ENCODE measurements around the gene PHACTR3.

PHACTR3 gene

DNA sequence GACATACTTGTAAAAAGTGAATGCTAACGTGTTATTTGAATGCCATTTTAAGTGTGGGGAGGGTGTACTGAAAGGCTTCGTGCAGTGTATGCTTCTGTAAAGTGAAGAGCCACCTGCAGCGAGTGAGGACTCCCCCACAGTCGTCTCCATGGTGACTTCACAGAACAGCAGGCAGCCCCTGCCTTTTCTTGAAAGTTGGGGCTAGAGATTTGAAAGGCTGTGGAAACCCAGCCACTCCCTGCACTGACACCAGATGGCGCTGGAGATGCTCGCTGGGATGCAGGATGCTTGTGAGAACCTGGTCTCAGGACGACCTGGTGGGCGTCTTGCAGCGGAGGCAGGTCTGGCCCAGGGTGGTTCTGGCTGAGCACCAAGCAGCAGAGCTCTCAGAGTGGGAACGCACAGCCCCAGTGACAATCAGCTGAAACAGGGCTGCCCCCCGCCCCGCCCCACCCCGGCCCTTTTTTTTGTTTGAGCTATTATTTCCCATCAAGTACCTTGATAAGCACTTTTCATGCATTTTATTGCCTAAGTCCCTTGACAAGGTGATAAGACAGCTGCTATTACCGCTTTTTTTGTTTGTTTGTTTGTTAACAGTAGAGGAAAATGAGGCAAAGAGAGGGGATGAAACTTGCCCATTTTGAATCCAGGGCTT is 178.8 kb downstream of the PHACTR3 start:
- DNase-seq, result peak; percentile 77

DNA sequence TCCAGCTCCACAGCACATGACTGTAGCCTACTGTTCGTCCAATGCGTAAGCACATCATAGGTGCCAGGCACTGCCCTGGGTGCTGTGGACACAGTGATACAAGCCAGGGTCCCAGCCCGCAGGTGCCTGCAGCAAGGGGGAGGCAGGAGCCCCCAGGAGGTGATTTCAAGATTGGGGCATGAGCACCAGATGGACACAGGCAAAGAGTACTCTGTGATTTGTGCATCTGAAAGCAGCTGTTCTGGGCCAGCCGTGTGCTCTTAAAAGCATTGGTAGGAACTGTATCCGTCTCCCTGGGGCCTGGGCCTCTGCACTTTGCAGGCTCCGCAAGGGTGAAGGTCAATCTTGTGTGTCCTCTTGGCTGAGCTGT is 179.3 kb downstream of the PHACTR3 start:
- DNase-seq, result no peak

DNA sequence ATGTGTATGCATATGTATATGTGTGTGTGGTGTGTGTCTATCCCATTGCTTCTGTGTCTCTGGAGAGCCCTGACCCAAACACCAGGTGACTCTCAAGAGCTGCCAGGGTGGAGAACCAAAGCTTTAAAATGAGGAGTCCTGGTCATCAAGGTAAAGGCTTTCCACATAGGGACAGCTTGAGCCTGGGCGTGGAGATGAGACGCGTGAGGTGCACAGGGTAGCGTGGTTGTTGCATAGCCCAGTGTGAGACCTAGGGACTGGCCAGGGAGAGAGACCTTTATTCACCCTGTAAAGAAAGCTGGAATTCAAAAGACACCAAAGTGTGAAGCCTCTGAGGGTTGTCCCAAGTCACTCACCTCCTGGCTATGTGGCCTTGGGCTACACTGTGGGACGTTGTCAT is 180.0 kb downstream of the PHACTR3 start:
- no peak for DNase-seq

DNA sequence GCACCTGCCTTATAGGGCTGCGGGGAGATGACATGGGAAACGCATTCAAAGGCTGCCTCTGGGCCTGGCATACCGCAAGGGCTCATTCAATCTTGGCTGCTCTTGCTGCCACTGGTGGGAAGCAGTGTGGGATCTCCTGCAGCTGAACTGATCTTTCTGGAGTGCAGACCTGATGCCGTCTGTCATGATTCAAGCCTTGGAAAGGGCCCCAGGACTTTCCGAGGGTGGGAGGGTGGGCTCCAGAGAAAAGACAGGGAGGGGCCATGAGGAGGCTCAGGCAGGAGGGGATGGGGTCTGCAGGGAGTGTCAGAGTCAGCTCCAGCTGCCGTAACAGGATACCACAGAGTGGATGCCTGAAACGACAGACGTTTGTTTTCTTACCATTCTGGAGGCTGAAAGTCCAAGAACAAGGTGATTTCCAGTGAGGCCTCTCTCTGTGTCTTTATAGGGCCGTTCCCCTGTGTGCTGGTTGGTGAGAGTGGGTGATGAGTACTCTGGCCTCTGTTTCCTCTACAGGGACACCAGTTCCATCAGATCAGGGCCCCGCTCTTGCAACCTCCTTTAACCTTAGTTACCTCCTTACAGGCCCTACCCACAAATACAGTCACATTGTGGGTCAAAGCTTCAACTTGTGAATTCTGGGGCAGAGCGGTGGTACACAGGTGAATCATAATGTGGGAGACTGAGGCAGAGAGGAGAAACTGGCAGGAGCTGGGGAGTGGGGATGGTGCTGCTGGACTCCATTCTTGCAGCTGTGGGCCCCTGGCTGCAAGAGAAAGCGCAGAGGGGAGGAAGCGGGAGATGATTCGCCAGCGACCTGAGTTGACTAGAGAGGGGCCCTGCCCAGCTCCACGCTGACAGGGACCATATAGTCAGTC is 180.7 kb downstream of the PHACTR3 start:
- no peak for DNase-seq

DNA sequence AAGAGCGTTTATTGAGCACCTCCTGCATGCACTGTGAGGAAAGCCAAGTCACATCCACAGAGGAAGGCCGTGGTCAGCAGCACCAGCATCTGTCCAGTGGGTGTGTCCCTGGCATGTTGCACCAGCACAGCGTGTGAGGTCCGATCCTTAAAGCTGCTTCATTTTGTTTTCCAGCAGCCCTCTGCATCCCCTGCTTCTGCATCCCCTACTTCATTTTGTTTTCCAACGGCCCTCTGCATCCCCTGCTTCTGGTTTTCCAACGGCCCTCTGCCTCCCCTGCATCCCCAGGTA is 181.3 kb downstream of the PHACTR3 start:
- no peak for DNase-seq

DNA sequence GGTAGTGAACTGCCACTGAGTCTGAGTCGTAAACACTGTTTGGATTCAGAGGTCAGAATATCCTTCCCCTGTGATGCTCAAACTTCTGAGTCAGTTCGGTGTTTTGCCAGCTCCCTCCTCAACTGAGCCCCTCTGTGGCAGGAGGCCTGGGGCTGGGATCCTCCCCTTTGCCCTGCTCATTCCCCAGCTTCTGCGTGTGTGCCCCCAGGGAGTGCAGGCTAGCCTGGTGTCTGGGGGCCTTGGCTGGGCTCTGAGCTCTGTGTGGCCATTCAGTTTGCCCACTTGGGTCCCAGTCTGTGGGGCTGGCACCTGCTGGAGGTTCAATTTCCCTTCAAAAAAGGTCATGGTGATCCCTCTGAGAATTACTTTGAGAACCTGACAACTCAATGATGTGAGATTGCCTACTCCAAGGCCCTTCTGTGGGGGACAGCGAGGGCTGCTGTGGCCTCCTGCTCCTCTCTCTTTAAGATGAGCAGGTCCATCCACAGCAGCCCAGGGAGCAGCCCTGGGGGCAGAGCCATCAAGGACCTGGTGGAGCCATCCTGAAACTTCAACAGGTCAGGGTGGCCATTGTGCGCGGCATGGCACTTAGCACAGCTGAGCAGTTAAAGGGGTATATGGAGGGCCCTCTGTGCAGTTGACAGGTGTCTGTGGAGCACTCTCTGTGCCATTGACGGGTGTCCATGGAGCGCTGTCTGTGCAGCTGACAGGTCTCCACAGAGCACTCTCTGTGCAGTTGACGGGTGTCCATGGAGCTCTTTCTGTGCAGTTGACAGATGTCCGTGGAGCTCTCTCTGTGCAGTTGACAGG is 181.9 kb downstream of the PHACTR3 start:
- DNase-seq, result no peak

DNA sequence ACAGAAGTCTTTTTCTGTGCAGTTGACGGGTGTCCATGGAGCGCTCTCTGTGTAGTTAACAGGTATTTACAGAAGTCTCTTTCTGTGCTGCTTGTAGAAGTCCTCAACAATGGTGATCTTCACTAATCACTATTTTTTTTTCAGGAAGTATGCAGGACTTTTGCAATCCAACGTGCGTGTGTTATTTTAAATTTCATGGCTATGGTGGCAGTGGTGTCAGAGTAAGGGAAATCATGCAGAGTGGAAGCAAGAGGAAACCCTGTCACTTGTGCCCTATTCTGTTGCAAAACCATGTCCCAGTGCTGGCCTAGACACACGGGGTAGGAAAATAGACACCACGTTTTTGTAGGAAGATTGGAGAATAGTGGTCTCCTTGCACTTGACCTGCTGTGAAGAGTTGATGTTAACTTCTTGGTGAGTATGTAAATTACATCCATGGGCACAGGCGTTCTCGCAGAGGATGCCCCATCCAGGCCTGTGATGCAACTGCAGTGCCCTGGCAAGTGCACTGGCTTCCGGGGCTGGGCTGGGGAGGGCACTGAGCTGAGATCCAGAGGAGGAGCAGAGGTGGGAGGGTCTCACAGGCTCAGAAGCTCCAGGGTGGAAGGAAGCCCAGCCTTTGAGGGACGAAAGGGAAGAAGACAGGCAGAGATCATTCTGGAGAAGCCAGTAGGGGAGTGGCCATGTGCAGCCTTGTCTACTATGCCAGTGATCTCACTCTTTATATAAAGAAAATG is 182.6 kb downstream of the PHACTR3 start:
- no peak for DNase-seq

DNA sequence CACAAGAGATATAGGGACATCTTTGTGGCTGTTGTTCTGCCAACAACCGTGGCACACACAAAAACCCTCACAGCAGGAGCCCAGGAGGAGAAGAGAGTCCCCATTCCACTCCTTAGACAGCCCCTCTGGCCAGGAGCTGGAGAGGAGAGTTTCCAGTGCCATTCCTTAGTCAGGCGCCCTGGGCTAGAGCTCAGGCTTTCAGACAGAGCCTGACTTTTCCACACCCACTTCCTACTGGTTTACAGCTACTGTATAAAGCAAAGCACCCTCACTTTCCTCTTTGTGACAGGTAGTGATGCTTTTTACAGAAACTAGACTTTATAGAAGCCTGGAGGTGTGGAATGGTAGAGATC is 183.2 kb downstream of the PHACTR3 start:
- DNase-seq, result no peak

DNA sequence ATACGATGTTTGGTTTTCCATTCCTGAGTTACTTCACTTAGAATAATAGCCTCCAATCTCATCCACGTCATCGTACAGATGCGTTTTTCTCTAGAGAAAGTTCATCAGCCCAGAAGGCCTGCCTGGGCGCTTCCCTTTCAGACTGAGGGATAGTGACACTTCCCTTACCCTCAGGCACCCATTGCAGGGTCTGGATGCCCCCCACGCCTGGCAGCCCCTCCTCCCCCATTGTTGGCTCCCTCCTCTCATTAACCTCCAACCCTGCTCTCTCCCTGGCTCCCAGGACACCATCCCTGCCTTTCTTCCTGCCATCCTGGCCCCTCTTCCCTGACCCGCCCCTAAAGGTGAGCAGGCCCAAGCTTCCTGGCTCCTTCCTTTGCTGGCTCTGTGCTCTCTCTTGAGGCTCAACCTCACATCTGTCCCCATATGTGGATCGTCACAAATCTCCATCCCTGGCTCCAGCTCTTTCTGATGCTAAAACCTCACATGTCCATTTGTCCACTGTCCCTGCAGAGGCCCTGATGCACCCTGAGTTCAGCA is 183.9 kb downstream of the PHACTR3 start:
- no peak for DNase-seq

DNA sequence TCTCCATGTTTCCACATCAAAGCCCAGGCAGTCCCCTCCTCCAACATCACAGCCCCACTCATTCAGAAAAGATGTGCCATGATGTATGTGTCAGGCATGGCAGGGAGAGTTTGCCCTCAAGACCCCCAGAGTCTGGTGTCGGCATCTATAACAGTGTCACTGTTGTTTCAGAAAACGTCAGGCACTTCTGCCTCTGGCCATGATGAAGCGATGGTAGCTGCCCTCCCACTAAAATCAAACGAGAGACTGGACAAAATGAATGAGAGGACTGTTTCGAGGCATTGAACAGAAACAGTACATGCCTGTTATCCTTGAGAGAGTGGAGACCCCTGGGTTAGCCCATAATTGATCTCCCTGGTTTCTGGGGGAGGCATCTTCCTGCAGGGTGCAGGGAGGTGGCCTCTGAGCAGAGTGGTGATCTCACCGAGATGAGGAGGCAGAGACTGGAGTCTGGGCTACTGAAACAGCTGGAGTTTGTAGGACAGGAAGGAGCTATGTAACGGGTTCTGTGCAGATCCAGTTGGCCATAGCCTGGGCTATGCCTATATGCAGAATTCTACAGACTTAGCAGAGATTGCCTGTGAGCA is 184.6 kb downstream of the PHACTR3 start:
- no peak for DNase-seq

DNA sequence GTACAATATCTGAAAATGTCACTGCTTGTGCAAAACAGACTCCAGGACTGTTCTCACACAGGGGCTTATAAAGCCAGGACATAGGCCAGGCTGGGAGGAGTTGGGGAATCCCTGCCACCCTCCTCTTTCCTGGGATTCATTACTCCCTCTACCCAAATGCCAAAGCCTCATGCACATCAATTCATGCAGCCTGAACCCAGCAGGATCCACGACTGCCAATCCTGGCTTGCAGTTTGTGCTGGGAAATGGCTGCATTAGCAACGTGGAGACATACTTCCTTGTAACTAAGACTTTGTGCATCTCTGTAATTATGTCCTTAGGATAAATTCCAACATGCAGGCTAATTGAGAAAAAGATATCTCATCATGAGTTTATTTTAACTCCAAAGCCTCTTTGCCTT is 185.3 kb downstream of the PHACTR3 start:
- no peak for DNase-seq

DNA sequence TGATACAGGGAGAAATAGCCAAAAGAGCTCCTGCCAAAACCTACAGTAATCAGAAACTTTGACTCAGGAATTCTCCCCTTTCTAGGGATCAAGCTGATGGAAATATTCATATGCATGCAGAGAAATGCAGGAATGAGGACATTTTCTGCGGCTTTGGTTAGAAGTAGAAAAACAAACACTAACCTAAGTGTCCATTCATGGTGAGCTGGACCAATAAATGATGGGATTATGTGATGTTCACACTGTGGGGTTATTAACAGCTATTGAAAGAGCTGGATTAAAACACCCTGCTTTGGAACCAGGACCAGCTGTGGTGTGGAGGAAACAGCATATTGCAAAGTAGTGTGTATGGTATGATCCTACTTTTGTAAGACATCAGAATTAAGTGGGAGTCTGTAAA is 186.0 kb downstream of the PHACTR3 start:
- no peak for DNase-seq

DNA sequence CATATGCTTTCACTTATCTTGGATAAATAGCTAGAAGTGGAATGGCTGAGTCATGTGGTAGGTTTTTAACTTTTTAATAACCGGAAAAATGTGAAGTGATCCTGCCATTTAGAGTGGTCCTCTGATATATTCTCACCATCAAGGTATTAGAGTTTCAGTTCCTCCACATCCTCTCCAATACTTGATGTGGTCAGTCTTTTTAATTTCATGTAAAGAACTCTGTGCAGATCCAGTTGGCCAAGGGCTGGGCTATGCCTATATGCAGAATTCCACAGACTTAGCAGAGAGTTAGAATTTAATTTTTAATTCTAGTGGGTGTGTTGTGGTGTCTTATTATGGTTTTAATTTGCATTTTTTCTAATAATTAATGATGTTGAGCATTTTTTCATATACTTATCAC is 188.0 kb downstream of the PHACTR3 start:
- DNase-seq, result no peak

DNA sequence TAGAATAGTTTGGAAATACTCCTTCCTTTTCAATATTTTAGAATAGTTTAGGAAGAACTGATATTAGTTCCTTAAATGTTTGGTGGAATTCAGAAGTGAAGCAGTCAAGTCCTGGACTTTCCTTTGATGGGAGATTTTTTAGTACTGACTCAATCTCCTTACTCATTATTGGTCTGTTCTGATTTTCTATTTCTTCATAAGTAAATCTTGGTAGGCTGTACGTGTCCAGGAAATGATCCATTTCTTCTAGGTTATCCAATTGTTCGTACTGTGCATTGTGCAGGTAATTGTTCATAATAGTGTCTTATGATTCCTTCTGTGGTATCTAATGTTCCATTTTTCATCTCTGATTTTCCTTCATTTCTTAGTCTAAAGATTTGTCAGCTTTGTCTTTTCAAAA is 190.2 kb downstream of the PHACTR3 start:
- no peak for DNase-seq

DNA sequence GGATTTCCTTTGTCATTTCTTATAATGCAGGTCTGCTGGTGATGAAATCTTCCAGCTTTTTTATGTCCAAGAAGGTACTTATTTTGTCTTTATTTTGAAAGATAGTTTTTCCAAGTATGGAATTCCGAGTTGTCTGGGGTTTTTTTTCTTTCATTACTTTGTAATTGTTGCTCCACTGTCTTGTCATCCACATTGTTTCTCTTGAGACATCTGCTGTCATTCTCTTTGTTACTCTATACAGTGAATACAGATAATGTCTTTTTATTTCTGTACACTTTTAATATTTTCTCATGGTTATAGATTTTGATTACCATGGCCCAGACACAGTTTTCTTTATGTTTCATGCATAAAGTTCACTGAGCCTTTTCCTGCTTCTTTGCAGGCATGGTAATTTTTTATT is 196.0 kb downstream of the PHACTR3 start:
- no peak for DNase-seq

DNA sequence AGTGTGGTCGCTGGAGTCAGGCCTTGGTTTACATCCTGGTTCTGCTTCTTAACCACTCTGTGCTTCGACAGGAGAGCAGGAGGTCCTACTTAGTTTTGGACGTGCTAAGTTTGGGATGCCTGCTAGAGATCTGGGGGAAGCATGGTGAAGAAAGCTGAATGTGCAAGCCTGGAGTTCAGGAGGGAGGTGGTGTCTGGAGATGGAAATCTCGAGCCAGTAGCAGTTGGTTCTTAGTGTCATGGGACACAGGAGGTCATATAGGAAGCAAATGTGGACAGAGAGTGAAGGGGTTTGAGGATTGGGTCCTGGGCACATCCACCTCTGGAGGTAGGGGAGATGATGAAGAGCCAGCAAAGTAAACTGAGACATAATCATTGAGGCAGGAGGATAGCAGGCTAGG is 197.7 kb downstream of the PHACTR3 start:
- DNase-seq, result no peak

DNA sequence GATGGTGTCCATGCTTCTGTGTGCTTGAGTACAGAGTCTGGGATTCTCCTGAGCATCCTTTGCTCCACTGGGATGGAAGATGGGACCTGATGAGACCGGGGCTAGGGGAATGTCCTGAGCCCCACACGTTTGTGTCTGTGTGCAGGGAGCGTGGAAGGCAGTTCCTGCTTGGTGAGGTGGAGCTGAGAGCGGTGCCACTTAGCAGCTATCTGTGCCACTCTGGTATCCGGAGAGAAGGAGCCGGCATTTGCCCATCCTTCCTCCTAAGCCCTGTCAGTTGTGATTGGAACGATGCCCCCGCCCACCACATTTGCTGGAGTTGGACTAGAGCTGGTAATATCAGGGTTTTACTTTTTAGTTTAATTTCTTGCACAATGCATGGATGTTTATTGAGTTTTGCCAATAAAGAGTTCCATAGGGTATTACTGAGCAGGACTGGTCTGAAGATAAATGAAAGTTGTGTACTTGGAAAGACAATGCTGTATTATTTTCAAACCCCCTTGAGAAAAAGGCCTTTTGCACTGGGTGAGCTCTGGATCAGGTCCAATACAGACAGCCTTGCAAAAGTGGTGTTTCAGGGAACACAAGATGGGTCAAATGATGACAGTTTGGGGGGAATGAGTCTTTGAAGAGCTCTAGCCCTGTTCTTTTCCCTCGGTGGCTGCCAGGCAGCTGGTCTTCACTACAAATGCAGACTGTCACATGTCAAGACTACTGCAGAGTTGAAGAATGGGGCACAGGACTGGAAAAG is 198.3 kb downstream of the PHACTR3 start:
- no peak for DNase-seq

DNA sequence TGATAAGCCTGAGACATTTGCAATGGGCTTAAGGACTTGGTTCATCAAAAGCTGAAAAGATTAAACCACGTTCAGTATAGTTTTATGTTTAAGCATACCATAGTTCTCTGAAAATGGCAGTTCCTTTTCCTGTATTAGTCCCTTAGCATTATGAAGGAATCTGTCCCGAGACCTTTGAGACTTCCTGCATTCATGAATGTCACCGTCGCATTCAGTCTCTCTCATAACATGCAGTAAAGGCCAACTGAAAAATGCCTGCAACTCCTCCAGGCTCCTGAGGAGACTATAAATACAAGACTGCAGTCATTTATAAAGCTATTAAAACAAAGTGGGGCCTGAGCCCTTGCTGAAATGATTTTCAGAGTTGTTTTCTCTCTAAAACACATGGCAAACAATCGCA is 200.0 kb downstream of the PHACTR3 start:
- no peak for DNase-seq

DNA sequence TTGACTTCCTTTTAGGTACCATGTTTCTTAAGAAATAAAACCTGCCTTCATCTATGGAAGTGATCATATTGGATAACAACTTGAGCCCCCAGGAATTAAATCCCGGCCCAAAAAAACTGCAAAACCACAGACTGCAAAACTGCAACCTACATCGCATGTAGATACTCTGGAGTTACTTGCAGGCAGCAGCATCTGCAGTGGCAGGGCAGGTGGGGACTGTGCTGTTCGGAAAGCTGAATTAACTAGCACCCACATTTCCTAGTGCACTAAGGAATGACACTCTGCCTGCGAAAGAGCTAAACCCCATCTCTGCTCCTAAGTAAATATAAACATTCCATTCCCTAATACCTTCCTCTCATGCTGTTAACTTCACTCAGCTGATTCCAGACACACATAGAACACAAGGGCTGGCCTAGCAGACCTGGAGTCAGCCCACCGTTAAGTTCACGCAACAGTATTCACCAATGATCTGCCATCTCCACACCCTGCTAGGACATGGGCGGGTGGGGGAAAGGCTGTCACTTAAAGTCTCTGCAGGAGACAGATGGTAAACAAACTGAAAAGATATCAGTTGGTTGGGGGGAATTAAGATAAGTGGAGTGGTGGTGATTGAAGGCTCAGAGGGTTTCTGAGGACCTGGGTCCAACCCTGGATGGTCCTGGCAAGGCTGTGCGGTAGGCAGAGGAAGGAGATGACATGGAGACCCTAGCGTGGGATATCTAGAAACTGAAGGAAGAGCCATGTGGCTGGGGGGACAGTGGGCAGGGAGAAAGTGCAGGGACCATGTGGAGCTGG is 200.7 kb downstream of the PHACTR3 start:
- DNase-seq, result peak; percentile 5

DNA sequence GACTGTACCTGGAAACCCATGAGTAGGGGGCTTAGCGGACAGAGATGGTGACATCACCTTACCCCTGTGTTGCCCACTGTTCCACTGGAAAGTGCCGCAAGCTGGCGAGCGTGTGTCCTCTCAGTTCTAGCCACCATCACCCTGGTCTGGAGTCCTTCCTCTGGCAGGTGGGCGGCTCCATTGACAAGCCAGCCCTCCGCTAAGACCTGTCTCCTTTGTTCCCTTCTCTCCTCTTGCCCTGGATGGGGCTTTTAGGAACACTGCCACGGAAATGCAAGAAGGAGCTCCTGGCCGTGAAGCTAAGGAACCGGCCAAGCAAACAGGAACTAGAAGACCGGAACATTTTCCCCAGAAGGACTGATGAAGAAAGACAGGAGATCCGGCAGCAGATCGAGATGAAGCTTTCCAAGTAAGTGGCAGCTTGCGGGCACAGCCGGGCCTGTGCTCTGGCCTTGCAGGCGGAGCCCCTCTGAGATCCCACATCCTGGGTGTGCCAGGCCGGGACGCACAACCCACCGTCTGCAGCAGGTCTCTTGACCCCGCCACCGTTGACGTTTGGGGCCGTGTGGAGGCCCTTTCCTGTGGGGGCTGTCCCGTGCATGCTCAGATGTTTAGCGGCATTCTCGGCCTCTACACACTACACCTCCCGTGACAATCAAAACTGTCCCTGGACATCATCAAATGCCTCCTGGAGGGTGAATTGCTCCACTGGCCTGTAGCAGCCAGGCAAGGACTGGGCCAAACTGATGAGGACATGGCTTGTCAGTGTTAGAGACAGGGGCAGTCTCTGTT is 201.6 kb downstream of the PHACTR3 start:
- DNase-seq, result peak; percentile 13
